Left hindlimb (tissue), 1 donor: ENCODE data around the gene NPPC.
"Not testable (repeated sequence)": the region's sequence is repeated elsewhere in the genome, so short reads cannot be mapped to it uniquely, and the experiment has no call there.

Experiments
- DNase-seq: peaks from one replicate; pipeline ENCODE4 v3.0.0-alpha.2; 2018

The NPPC gene

GRCh38 chr2:231884438-231885140, 41.6 kb downstream of the NPPC start:
- DNase-seq = no peak

GRCh38 chr2:231883468-231883881, 42.7 kb downstream of the NPPC start:
- no peak for DNase-seq

DNA sequence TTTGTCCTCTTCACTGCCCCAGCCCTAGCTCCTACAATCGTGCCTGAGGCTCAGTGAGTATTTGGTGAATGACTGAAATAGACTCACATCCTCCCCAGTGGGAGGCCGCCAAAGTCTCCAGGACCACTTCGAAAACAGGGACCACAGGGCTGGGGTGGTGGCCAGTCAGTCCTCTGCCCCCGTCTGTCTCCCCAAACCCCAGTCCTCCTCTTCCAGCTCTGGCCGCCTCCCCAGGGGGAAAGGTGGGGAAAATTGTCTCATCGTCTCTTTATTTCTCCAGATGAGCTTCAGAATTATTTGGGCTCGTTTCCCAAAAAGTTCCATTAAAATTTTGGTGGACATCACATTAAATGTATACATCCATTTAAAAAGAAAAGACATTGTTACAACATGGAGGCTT, 43.5 kb downstream of the NPPC start:
- DNase-seq = no peak

DNA sequence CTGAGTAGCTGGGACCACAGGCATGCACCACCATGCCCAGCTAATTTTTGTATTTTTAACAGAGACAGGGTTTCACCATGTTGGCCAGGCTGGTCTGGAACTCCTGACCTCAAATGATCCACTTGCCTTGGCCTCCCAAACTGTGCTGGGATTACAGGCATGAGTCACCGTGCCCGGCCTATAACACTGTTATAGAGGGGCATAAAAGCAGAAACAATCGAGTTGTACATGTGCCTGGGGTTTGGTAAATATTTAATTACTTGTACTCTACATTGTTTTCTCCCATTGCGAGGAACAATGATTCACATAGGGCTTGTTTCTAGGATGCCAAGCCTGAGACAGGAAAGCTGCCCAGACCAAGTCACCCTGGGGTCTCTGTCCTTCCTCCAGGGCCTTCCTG, 45.8 kb downstream of the NPPC start:
- not testable (repeated sequence) for DNase-seq

- no peak for DNase-seq
These were observed 47.0 kb downstream of the NPPC start for GRCh38 chr2:231879216-231879615.

DNA sequence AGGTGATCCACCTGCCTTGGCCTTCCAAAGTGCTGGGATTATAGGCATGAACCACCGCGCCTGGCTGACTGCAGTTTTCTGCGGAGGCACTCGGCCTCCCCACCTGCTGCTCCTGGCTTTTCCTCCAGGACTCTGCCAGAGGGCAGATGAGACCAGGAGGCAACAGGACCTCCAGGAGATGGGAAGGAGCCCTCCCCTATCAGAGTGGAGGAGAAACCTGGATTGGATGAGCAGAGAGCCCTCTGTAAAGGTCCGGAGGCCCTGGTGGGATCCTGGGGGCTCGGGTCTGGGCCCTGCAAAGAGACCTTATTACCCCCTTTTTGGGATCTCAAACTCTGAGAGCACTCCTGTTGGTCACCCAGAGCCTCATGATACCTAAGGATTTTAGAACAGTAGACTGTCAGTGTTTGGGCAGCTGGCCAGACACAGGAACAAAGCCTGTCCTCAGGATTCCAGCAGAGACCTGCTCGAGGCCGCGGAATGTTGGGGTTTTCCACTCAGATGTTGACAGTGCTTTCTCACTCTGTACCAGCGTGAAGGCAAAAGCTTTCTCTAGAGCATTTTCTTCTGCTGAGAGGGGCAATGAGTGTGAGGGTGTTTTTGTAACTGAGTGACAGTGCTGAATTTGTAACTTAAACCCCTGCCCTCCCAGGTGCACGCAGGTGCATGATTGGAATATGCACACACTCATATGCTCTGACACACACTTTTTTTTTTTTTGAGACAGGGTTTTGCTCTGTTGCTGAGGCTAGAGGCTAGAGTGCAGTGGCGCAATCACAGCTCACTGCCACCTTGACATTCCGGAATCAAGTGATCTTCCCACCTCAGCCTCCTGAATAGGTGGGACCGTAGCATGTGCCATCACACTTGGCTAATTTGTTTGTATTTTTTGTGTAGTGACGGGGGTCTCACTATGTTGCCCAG, 48.4 kb downstream of the NPPC start:
- DNase-seq = no peak

DNA sequence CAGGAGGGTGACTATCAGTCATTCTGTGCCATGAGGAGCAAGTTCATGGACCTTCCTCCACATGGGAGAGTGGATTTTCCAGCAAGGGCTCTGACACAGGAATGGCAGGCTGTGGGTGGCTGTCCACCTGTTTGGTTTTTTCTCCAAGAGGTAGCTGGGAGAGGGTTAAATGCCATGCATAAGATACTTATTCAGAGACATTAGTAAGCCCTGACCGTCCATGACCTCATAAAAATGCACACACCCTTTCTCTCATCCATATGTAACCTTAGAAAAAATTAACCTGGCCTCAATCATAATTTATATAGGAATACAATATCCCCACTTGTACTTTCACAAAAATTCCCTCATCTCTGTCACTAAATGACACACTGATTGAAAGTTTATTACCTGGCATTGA, 51.3 kb downstream of the NPPC start:
- no peak for DNase-seq
